Hepatic stellate cell (primary cell): Measurements from ENCODE around the gene FBLN2.
"Not testable (repeated sequence)": the region's sequence is repeated elsewhere in the genome, so short reads cannot be mapped to it uniquely, and the experiment has no call there.

Experiments
- DNase-seq: peaks from one replicate; pipeline ENCODE4 v3.0.0; 2011; ENCODE audit warnings: low spot score

FBLN2 gene

DNA sequence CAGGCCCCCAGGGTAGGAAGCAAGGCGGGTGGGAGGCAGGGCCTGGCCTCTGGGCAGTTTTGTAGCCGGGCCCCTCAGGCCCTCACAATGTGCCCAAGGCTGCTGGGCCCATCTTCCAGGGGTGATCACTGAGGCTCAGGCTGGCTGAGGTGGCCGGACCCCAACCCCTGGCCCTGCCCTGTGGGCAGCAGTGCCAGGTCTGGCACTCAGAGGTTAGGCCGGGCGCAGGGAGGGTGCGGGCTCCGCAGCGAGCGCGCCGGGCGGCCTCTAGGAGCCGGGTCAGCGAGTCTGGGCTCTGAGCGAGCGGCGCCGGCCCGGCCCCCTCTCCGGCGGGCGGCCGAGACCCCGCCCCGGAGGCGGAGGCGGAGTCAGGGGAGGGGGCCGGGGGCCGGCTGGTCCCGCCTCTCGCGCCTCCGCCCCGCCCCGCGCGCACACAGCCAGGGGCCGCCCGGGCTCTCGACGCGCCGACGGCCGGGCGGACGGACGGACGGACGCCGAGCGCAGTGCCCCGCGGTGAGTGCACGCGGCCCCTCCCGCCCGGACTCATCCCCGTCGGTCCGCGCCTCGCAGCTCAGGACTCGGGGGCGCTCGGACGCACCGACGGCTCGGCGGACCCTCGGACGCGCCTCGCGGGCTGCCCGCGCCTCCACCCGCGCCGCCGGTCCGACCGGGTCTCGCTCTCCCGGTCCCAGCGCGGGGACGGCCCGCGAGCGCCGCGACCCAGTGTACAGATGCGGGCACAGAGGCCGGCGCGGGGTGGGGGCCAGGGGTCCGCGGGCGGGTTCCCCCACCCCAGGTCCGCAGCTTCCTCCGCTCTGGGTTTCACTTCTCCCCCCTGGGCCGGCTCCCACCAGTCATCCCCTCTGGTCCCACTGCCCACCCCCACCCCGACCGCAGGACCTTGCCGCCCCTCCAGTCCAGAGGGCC, at the start of gene FBLN2:
Gene FBLN2 (plus strand): TSS at position 430 of the 927 bp plus-strand sequence. CDS start 21,231 bp downstream, outside the sequence.
- DNase-seq: no peak

DNA sequence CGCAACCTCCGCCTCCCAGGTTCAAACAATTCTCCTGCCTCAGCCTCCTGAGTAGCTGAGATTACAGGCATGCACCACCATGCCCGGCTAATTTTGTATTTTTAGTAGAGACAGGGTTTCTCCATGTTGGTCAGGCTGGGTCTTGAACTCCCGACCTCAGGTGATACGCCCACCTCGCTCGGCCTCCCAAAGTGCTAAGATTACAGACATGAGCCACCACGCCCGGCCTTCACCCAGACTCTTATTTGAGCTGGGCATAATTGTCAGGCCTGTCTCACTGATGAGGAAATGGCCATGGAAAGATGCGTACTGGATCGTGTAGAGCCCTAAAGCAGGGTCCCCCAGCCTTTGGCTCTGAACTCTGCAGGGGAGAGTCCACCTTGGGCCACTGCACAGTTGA, 49.7 kb upstream of the FBLN2 start:
- not testable (repeated sequence) for DNase-seq

DNA sequence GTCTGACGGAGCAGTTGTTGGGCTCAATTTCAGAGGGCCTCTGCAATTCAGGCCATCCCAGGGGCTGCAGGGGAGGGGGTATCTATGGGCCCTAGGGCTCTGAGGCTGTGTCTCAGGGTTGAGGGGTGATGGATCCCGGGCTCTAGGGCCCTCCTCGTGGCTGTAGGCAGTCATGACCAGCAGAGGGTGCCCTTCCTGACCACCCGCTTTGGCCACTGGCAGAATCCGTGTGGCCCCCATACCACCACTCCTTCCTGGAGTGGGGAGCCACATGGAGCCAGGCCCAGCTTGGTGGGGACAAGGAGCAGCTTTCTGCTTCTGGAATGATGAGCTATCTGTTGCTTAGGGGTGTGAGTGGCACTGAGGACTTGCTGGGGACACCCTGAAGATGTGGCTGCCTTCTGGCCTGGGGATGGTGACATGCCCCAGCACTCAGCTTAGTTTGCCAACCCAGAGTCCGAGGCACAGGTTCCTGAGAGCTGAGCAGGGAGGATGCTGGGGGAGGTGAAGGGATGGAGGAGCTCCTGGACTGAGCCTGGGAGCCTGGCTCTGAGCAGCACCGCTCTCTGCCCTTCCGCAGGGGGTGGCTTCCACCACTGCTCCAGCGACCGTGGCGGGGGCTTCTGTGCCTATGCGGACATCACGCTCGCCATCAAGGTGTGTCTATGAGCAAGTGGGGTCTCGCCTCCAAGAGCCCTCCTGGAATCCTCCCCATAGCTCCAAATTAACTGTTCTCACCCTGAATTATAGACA, 48.6 kb upstream of the FBLN2 start:
- peak; percentile 56 for DNase-seq

DNA sequence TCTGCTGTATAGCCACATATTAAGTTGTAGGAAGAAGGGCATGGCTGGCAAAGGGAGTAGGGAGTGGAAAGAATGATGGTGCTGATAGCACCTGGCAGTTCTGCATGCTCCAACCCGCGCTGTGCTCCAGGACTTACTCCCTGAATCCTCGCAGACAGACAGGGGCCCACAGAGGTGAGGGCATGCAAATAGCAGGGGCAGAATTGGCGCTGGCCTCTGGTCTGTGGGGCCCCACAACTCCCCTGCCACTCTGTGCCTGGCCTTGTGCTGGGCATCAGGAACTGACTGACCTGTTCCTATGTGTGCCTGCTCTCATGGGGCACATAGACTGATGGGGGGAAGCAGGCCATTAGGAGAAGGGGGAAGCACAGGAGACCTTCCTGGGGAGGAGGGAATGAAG, 47.9 kb upstream of the FBLN2 start:
- DNase-seq: no peak

DNA sequence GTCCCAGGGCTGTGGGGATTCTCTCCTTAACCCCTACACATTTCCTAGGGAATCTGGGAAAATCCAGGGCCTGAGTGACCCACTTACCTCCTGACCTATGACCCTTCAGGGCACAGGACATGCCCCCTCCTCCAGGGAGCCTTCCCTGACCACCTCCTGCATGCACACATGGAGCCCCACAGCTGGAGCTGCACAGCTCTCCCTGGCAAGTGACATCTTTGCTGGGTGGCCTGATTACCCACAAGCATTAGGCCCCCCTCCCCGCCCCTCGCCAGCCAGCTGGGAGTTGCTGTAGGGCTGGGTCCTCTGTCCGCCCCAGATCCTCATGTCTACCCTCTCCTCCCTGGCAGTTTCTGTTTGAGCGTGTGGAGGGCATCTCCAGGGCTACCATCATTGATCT, 47.4 kb upstream of the FBLN2 start:
- DNase-seq: no peak

DNA sequence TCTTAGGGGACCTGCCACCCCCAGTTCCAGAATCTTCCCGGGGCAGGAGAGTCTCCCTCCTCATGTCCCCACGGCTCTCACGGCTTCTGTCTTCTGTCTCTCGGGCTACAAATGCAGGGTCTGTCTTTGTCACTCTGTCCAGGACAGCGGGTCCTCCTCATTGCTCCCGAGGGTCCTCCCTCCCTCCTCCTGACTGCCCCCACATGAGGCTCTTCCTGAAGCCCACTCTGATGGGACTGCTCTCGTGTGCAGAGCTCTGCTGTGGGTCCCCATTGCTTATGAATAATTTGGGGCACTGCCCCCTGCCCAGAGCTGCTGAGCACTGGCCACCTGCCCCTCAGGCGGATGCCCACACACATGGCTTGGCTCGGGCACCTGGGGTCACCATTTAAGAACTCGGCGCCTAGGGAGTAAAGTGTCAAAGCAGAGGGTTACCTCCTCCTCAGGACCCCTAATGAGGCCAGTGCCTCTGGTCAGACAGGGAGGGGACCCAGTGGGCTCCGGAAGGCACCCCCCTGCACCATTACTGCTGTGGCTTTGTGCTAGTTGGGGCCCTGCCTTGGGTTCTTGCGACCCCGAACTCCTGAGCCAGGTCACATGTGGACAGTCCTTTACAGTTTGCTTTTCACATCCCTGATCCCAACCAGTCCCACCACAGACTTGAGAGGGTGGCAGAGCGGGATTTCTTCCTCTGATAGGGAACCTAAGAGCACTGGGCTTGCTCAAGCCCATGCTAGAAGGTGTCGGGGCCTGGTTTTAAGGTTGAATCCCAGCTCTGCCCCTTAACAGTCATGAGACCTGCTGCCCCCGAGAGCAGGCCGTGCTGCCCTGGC, 46.8 kb upstream of the FBLN2 start:
- DNase-seq: no peak

DNA sequence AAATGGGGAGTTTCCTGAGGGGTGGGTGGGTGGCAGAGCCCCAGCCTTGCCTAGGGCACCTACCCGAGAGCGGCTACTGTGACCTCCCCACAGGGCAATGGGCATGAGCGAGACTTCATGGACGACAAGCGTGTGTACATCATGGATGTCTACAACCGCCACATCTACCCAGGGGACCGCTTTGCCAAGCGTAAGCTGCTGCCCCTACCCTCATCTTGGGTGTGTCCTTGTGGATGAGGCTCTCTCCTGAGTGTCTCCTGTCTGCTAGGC, 46.2 kb upstream of the FBLN2 start:
- no peak for DNase-seq

DNA sequence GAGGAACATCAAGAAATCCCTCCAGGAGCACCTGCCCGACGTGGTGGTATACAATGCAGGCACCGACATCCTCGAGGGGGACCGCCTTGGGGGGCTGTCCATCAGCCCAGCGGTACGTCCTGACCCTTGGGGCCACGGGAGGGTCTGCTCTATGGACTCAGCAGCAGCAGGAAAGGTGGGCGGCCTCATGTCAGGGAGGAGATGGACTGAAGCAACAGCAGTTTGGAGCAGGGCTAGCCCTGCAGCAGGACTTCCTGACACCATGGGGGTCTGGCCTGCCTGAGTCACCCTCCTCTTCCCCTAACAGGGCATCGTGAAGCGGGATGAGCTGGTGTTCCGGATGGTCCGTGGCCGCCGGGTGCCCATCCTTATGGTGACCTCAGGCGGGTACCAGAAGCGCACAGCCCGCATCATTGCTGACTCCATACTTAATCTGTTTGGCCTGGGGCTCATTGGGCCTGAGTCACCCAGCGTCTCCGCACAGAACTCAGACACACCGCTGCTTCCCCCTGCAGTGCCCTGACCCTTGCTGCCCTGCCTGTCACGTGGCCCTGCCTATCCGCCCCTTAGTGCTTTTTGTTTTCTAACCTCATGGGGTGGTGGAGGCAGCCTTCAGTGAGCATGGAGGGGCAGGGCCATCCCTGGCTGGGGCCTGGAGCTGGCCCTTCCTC, 44.6 kb upstream of the FBLN2 start:
- no peak for DNase-seq

DNA sequence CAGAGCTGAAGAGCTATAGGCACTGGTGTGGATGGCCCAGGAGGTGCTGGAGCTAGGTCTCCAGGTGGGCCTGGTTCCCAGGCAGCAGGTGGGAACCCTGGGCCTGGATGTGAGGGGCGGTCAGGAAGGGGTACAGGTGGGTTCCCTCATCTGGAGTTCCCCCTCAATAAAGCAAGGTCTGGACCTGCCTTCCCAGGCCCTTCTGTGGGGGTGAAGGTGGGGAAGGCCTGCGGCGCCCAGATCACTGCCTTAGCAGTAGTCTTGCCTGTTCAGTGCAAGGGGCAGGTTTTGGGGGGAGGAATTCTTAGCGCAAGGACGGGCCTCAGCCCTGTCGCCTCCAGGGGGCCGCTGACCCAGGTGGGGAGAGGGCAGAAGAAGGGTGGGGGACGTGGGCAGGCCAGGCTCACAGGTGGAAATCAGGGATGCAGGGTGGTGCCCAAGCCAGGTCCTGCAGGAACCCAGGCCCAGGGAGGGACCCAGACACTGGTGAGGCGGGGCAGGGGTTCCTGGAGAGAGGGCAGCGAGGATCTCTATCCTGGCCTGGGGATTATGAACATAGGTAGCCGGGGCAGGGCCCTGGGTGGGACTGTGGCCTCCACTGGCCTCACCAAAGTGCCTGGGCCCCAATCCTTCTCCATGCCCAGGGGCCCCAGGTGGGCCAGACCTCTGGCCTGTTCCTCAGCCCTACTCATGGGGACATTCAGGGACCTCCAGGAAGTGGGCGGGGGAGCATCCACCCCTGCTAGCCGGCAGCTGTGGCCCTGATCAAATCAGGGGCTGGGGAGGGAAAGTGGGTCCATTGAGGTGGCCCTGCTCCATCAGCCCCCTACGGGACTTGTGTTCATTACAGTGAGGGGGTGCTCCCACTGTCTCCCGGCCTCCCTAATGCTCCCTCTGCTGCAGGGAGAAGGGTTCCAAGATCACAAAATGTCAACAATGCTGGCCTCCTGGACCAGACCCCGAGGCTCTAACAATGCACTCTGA, 43.5 kb upstream of the FBLN2 start:
- no peak for DNase-seq

DNA sequence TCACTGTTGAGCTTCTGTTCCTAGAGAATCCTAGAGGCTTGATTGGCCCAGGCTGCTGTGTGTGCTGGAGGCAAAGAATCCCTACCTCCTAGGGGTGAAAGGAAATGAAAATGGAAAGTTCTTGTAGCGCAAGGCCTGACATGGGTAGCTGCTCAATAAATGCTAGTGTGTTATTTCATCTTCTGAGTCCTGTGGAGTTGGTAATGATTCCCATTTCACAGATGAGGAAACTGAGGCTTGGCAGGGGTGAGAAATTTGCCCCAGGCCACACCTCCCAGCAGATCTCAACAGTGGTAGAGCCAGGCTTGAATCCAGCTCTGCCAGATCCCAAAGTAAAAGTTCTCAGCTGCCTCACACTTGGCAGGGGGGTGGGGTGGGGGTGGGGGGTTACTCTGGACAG, 42.7 kb upstream of the FBLN2 start:
- no peak for DNase-seq

DNA sequence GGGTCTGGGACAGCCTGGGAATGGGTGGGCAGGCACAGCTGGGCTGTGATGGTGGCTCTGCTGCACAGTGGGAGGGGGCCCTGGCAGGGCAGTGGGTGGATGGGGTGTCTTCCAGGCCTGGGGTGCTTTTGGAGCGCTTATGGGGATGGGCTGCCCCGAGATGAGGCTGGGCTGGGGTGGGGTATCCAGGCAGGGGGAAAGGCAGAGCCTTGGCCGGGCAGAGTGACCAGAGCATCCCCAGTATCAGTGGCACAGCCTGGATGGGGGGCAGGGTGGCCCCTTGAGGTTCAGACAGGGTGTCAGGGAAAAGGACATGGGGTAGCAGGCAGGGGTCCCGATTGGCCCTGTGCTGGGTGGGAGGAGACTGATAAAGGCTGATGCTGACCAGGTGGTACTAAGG, 42.2 kb upstream of the FBLN2 start:
- DNase-seq: no peak

DNA sequence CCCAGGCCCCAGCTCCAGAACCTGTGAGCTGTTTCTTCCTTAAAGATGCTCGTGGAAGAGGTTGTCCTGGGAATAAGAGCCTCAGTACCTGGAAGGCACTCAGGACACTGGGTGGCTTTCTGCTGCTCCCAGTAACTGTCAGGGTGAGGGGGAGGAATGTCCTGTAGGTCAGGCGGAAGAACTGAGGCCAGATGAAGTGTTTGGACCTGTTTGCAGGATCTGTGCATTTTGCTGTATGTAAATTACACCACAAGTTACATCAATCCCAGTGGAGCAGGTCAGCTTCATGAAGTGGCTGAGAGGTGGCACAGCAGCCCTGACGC, 41.7 kb upstream of the FBLN2 start:
- no peak for DNase-seq

DNA sequence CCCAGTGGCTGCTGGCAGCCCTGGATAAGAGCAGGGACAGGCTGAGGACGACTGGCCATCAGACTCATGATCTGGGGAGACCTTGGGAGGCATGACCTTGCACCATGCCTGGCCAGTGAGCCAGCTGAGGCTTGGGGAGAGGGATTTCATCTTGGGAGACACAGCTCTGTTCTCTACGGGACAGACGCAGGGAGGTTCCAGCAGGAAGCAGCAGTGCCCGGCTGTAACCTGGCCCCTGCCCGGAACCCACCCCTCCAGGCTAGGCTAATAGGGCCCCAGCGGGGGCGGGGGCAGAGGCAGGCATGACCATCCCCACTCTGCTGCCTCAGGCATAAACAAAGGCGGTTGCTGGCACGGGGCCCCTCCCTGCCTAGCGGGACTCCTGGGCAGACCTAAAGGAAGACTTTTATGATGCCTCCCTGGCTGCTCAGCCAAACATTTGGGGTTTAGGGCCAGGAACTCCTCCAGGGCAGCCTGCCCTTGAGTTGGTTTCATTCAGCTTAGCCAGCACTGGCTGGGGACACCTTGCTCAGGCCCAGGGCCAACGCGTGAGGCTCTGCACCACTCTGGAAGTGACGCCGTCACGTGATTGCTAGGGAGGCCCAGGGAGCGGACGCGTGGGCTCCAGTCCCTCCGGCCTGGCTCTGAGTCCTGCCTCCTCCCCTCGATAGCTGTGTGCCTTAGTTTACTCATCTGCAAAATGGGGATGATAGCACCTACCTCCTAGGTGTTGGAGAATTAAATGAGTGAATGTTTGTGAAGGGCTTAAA, 41.2 kb upstream of the FBLN2 start:
- no peak for DNase-seq

DNA sequence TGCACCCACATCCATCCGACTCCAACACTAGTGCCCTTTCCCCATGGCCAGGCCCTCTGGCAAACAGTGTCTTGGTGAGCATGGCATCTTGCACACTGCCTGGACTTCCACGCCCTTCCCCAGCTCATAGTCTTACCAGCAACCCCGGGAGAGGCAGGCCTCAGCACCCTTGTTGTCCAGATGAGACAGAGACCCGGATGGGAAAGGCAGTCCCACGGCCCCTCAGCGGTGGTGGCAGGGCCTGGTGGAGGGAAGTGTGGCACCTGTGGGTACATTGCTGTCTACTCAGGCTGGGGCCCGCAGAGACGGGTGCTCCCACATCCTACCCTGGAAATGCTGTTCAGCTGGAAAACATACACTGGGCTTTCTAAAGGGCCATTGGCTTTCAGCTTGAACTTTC, 40.4 kb upstream of the FBLN2 start:
- DNase-seq: no peak

DNA sequence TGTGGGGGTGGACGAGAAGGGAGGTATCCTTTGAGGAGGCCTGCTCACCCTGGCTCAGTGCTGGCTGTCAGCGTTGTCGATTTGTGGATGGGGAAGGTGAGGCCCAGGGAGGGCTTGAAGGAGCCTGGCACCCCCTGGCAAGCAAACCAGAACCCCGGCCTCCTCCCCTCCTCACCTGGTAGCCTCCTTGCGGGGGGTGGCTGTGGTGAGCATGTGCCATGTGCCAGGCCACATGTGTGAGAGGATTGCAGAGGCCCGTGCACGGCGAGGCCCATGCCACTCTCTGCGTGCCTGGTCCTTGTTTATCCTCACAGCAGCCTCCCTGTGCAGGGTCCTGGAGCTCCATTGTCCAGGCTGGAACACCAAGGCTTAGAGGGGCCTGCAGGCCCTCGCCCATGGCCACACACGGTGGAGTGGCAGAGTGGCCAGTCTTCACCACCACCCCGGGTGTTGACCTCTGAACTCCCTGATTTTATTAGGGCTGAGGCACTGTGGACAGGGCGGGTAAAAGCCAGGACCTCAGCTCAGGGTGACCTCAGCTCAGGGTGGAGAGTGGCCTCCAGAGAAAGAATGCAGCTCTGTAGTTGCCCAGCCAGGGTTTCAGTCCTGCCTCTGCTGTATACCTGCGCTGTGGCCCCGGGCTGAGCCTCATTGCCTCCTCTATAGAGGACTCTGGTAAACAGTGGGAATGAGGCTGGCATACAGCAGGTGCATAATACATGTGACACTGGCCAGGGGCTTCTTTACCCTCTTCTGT, 39.7 kb upstream of the FBLN2 start:
- DNase-seq: no peak

DNA sequence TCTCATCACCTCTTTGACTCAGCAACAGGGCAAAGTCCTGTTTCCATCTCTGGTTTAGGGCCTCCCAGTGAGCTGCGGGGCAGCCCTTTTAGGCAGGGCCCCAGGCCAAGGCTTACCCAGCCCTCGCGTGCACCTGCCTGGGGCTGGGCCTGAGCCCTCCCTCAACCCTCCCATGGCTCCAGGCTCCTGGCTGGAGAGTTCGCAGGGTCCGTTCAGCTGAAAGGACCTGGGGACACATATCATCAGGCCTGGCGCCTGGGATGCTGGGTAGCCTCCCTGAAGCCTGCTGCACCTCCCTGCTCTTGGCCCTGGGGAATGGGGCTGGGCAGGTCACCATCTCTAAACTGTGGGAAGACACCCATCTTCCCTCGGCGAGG, 39.1 kb upstream of the FBLN2 start:
- DNase-seq: no peak

DNA sequence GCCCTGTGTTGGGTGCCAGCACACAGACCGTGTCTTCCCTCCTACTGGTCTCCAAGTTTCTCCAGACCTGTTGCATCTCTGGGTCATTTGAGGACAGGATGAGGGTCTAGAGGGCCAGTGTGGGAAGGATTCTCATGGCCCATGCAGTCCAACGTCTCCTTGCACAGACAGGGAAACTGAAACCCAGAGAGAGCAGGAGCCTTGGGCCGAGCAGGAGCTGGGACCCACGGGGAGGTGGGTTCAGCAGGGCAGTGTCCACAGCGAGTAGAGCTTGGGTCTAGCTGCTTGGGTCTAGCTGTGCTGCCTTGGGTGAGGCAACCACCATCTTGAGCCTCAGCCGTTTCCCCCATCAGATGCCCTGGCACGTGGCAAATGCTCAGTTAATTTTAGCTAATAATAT, 36.5 kb upstream of the FBLN2 start:
- no peak for DNase-seq

DNA sequence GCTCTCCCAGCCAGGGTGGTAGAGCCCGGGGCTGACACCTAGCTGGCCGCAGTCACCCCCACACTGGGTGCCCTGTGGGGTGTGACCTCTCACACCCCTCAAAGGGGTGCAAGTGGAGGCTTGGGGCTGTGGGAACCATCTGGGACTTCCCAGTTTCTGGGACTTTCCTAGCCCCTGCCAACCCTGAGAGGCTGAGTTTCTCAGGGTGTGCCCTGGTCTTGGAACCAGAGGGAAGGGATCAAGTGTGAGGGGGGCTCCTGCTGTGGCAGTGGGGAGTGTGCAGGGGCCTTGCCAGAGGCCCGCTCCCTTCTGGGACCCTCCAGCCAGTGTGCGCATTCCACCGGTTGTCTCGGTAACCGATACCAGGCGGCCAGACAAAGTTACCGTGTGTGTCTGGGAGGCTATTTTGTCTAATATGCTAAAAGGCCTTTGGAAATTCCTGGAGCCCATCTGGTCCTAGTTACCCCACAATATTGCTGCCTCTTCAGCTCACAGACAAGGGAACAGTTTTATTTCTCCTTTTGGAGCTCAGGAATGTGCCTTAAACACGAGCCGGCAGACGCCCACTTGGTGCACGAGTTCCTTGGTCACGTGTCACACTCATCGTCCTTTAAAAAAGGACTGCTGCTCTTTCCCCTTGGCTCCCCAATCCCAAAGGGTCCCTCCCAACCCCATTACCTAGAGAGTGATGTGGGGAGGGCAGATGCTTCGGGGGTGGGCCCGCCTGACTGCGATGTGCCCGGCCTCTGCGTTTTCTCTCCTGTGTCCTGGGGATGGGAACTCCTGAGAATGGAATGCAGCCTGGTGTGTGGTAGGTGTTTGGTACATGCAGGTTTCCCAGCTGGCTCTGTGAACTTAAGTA, 35.6 kb upstream of the FBLN2 start:
- DNase-seq: no peak
